Measurements from ENCODE around the gene TERB2.

DNA sequence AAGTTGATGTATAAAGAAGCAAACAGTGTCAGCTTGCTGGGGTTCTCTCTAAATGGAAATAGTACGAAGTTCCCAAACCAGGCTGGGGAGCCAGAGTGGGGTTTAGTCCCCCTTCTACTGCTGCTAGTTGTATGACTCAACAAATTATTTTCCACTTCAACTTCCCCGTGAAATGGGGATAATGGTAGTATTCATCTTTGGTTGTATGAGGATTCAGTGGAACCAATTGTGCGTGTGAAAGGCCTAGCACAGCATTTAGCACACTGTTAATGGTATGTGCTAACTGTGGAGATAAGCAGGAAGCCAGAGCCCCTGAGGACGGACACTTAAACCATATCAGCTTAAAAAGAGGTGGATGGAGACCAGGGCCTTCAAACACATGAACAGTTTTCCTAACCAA lies 70.7 kb downstream of the TERB2 start:
- TF ChIP-seq, protein P1, sequence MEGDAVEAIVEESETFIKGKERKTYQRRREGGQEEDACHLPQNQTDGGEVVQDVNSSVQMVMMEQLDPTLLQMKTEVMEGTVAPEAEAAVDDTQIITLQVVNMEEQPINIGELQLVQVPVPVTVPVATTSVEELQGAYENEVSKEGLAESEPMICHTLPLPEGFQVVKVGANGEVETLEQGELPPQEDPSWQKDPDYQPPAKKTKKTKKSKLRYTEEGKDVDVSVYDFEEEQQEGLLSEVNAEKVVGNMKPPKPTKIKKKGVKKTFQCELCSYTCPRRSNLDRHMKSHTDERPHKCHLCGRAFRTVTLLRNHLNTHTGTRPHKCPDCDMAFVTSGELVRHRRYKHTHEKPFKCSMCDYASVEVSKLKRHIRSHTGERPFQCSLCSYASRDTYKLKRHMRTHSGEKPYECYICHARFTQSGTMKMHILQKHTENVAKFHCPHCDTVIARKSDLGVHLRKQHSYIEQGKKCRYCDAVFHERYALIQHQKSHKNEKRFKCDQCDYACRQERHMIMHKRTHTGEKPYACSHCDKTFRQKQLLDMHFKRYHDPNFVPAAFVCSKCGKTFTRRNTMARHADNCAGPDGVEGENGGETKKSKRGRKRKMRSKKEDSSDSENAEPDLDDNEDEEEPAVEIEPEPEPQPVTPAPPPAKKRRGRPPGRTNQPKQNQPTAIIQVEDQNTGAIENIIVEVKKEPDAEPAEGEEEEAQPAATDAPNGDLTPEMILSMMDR (IDR thresholded peaks at IDR 0.05), result no peak
- no peak for TF ChIP-seq POLR2A (IDR thresholded peaks at IDR 0.05)
- TF ChIP-seq POLR2AphosphoS5 (IDR thresholded peaks at IDR 0.05), result no peak
- no peak for TF ChIP-seq EP300 (IDR thresholded peaks at IDR 0.05; ENCODE audit: low read depth)

All from transverse colon (tissue), 4 donors.